K562 (cell line): ENCODE measurements around the gene BCAS4.

Source experiments
- BRD9 ChIP-seq: fragments of 450-650 bp; IDR thresholded peaks from 2 replicates; pipeline ENCODE4 v1.6.1; 2018; ENCODE audit warnings: low read depth; ENCODE audit not compliant: partially characterized antibody
- CC2D1A ChIP-seq: fragments of 450-650 bp; IDR thresholded peaks from 2 replicates; pipeline ENCODE4 v1.6.1; 2017; ENCODE audit warnings: mild to moderate bottlenecking
- CTCF ChIP-seq, 3 experiments: IDR thresholded peaks in 2 of 3; conservative IDR thresholded peaks in 1 of 3; 2 replicates each; pipeline ENCODE4 v1.5.1; 2011 to 2012; ENCODE audit warnings: low read length in 3 of 3, mild to moderate bottlenecking in 3 of 3, control low read depth in 2 of 3, improper control_type of control experiment in 1 of 3, inconsistent platforms in 1 of 3, low read depth in 1 of 3, mixed read lengths in 1 of 3, moderate library complexity in 1 of 3; ENCODE audit not compliant: insufficient read depth in 2 of 3
- FOXA1 ChIP-seq: fragments of 450-650 bp; IDR thresholded peaks from 2 replicates; pipeline ENCODE4 v1.6.1; 2016; ENCODE audit warnings: mild to moderate bottlenecking, borderline replicate concordance
- JUN ChIP-seq, 2 experiments: sonication (generic) in 1 of 2; formaldehyde crosslinking in 1 of 2; IDR thresholded peaks; 2 replicates each; pipeline versions ENCODE4 v1.6.1 to v1.8.0; 2012 to 2022; ENCODE audit warnings: borderline replicate concordance in 2 of 2, mild to moderate bottlenecking in 2 of 2, improper control_type of control experiment in 1 of 2, low read depth in 1 of 2, low read length in 1 of 2, missing genetic modification reagents in 1 of 2
- MAFK ChIP-seq: IDR thresholded peaks from 2 replicates; pipeline ENCODE4 v1.6.1; 2011; ENCODE audit warnings: low read length, improper control_type of control experiment
- MYNN ChIP-seq, 2 experiments: sonication (generic); formaldehyde crosslinking in 1 of 2; IDR thresholded peaks; 2 replicates each; pipeline versions ENCODE4 v1.5.0 to v1.6.1; 2016 to 2020; ENCODE audit warnings: antibody characterized with exemption in 1 of 2, missing genetic modification reagents in 1 of 2
- REST ChIP-seq, 2 experiments: fragments of 450-650 bp; formaldehyde crosslinking in 1 of 2; IDR thresholded peaks; 2 replicates each; pipeline versions ENCODE4 v1.4.0 to v1.6.1; 2014 to 2020; ENCODE audit warnings: mild to moderate bottlenecking in 2 of 2, borderline replicate concordance in 1 of 2, low read depth in 1 of 2
- SRF ChIP-seq, 2 experiments: fragments of 250-450, 450-650 bp in 1 of 2; sonication (Bioruptor Pico) in 1 of 2; sonication (generic) in 1 of 2; formaldehyde crosslinking; IDR thresholded peaks; 2 replicates each; pipeline versions ENCODE4 v1.5.0 to v1.5.1; 2020 to 2022; ENCODE audit warnings: mild to moderate bottlenecking in 1 of 2, missing genetic modification reagents in 1 of 2
- TARDBP ChIP-seq: fragments of 450-650 bp; IDR thresholded peaks from 2 replicates; pipeline ENCODE4 v1.6.1; 2016
- TCF3 ChIP-seq: sonication (generic); formaldehyde crosslinking; IDR thresholded peaks from 2 replicates; pipeline ENCODE4 v1.4.0; 2020; ENCODE audit warnings: mild to moderate bottlenecking, missing genetic modification reagents
- TSHZ1 ChIP-seq: fragments of 250-450 bp; sonication (Bioruptor Pico); IDR thresholded peaks from 2 replicates; pipeline ENCODE4 v1.4.0; 2020; ENCODE audit warnings: mild to moderate bottlenecking, moderate library complexity
- ZNF274 ChIP-seq: IDR thresholded peaks from 2 replicates; pipeline ENCODE4 v1.6.1; 2011; ENCODE audit warnings: low read depth, mild to moderate bottlenecking, low read length, moderate library complexity, borderline replicate concordance
- ZNF589 ChIP-seq: fragments of 200-800 bp; sonication (Bioruptor generic); IDR thresholded peaks from 2 replicates; pipeline ENCODE4 v1.6.1; 2016; ENCODE audit warnings: low read depth, missing genetic modification characterization, missing compliant biosample characterization

- TF ChIP-seq SRF (CRISPR knock-in tag; IDR thresholded peaks at IDR 0.05): no peak
- TF ChIP-seq CC2D1A: no peak
- TF ChIP-seq ZNF589 (CRISPR knock-in tag): no peak
- no peak for TF ChIP-seq FOXA1
- no peak for TF ChIP-seq MYNN (IDR thresholded peaks at IDR 0.05)
- no peak for TF ChIP-seq MYNN (CRISPR knock-in tag; IDR thresholded peaks at IDR 0.05)
- TF ChIP-seq ZNF274: no peak
- no peak for TF ChIP-seq TARDBP
- TF ChIP-seq CTCF (IDR thresholded peaks at IDR 0.05 in 2 of 3, conservative IDR thresholded peaks at IDR 0.05 in 1 of 3; ENCODE audit: insufficient read depth in 2 of 3, low read depth in 1 of 3, low read length in 3 of 3): no peak
- TF ChIP-seq BRD9: no peak
- TF ChIP-seq REST (IDR thresholded peaks at IDR 0.05; ENCODE audit: borderline replicate concordance): no peak
- TF ChIP-seq REST (CRISPR knock-in tag; IDR thresholded peaks at IDR 0.05; ENCODE audit: low read depth): no peak
- no peak for TF ChIP-seq JUN (IDR thresholded peaks at IDR 0.05; ENCODE audit: borderline replicate concordance, low read depth, low read length)
- no peak for TF ChIP-seq JUN (CRISPR knock-in tag; IDR thresholded peaks at IDR 0.05; ENCODE audit: borderline replicate concordance)
- TF ChIP-seq MAFK: no peak
- TF ChIP-seq TSHZ1 (CRISPR knock-in tag): no peak
- TF ChIP-seq TCF3 (CRISPR knock-in tag): no peak
Observed at GRCh38 chr20:50838707-50839385, 44.0 kb downstream of the BCAS4 start.
